Stimulated activated CD4-positive, alpha-beta T cell treated with anti-CD3 and anti-CD28 coated beads, Interleukin-15, amount 100 ng/mL, for 24 hours (primary cell): ENCODE measurements around the gene MUL1.

ENCODE experiments used
- DNase-seq: peaks from one replicate; pipeline ENCODE4 v3.0.0-alpha.2; 2020

MUL1 gene

GRCh38 chr1:20466273-20466672, 41.7 kb downstream of the MUL1 start:
- DNase-seq = peak; percentile 59

GRCh38 chr1:20465187-20465586, 42.8 kb downstream of the MUL1 start:
- no peak for DNase-seq

- DNase-seq = no peak
Measured at GRCh38 chr1:20463502-20463901, 44.4 kb downstream of the MUL1 start.

- no peak for DNase-seq
Measured at GRCh38 chr1:20462397-20462796, 45.6 kb downstream of the MUL1 start.

- no peak for DNase-seq
Measured at GRCh38 chr1:20458717-20459116, 49.2 kb downstream of the MUL1 start.

DNA sequence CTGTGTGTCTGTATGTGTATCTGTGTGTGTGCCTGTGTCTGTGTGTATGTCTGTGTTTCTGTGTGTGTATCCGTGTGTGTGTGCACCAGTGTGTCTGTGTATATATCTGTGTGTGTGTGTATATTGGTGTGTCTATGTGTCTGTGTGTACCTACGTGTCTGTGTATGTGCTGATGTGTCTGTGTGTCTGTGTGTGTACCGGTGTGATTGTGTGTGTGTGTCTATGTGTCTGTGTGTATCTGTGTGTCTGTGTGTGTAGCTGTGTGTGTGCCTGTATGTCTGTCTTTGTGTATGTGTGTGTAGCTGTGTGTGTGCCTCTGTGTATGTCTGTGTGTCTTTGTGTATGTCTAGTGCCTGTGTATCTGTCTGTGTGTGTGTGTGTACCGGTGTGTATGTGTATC, 53.9 kb downstream of the MUL1 start:
- no peak for DNase-seq

DNA sequence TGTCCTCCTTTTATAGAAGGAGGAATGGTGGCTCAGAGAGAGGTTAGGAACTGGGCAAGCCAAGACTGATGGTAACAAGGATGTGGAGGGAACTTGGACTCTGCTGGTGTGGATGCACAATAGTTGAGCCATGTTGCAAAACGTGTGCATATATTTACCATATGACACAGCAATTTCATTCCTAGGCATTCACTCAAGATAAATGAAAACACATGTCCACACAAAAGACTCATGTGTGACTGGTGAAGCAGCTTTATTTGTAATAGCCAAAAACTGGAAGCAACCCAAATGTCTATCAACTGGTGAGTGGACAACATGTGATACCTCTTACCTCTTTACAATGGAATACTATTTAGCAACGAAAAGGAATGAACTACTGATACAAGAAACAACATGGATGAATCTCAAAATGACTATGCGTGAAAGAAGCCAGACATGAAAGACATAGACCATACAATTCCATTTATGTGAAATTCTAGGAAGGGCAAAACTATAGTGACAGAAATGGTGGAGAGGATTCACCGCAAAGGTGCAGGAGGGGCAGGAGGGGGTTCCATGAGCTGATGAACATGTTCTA, 58.1 kb downstream of the MUL1 start:
- DNase-seq = no peak
